Measurements from ENCODE around the gene COL4A5. TPM values are rescaled to one million over a fixed set of nuclear protein-coding genes. Genes with fewer than 3 reads are reported as not detected.

The COL4A5 gene
- total and polyA plus RNA-seq, 2 experiments from 2014 or later, result 28.6 to 99.0 TPM

DNA sequence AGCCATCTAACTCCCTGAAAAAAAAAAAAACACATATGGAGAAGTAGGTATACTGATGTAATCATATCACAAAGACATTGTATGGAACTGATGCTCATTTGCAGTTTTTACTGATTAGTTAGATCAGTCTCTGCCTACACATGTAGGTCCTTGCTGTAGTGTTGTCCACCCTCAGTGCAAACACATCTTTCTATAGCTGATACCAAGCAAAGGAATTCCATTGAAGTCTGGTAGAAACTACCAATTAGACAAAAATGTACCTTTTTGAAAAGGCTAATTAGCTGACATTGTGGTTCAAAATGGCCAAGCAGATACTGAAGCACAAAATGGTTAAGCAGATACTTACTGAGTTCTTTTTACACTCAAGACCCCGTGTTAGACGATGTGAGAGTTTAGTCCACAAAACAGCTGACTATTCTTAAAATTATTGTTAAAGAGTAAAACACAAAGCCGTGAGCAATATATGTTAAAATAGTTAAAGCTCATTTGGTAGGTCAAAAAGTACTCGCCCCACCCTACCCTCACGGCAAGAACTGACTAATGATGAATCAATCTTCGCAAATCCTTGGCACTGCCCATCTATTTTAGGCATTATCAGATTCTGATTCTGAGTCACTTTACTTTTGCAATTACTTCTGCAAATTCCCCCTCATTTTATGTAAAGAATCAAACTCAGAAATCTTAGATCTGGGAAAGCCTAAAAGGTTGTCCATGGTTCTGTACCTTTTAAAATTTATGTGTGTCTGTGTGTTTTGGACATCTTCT, 41.8 kb upstream of the COL4A5 start:
- Histone ChIP-seq H3K27ac (no peak overlapping the region), H2AFZ (no peak overlapping the region), H3K4me3 (no peak overlapping the region), H3K4me2 (no peak overlapping the region), H3K27me3 (no peaks in the 10 kb centered on the region), H4K20me1 (ENCODE audit: insufficient read depth, poor library complexity, severe bottlenecking) (no peaks in the 10 kb centered on the region), H3K9me3 (ENCODE audit: low read depth) (no peaks in the 10 kb centered on the region), H3K36me3 (replicated peaks; ENCODE audit: insufficient read depth, low read depth) (no peaks in the 10 kb centered on the region), H3K79me2 (no peaks in the 10 kb centered on the region), H3K9me2 (replicated peaks; ENCODE audit: insufficient read depth) (no peaks in the 10 kb centered on the region), H3K4me1 (ENCODE audit: insufficient read depth) (no peaks in the 10 kb centered on the region)
- TF ChIP-seq, protein P1, sequence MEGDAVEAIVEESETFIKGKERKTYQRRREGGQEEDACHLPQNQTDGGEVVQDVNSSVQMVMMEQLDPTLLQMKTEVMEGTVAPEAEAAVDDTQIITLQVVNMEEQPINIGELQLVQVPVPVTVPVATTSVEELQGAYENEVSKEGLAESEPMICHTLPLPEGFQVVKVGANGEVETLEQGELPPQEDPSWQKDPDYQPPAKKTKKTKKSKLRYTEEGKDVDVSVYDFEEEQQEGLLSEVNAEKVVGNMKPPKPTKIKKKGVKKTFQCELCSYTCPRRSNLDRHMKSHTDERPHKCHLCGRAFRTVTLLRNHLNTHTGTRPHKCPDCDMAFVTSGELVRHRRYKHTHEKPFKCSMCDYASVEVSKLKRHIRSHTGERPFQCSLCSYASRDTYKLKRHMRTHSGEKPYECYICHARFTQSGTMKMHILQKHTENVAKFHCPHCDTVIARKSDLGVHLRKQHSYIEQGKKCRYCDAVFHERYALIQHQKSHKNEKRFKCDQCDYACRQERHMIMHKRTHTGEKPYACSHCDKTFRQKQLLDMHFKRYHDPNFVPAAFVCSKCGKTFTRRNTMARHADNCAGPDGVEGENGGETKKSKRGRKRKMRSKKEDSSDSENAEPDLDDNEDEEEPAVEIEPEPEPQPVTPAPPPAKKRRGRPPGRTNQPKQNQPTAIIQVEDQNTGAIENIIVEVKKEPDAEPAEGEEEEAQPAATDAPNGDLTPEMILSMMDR (IDR thresholded peaks at IDR 0.05; ENCODE audit: poor library complexity), result no peak
- TF ChIP-seq EZH2phosphoT487 (IDR thresholded peaks at IDR 0.05; ENCODE audit: low read depth, severe bottlenecking, unreplicated experiment) (no peak), EZH2 (IDR thresholded peaks at IDR 0.05; ENCODE audit: borderline replicate concordance) (no peak)
- no peak for DNase-seq (ENCODE audit: low spot score)
- WGBS (ENCODE audit: low lambda C conversion rate, missing lambda C conversion rate), result 78% methylated on average over 6 of the region's 6 CpGs

DNA sequence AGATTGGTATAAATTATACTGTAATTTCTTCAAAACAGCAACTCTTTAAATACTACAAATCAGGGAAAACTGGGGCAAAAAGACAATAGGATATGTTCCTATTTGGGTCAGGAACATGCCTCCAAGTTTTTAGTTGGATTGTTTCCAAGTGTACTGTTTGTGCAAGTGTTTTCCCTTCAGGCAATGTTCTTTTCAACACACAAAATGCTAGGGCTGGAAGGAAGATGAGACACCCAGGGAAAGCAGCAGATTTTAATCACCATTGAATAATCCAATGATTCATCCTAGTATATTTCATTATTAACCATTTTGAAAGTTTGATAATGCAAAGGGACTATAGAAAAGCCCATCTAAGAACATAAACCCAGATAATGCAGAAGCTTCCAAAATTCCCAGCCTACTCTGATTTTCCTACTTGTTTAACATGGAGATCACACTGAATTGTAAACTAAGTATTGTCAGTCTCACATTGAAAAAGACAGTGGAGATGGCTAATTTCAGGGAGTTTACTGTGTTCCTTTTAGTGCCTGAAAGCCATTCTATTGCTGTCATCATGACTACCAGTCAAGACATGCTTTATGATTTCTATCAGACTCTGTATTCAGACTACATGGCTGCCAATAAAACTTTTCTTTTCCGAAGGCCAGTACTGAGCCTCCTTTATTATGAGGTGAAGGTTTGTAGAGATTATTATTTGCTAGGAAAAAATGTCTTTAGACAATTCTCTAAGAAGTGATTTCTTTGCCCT, 40.0 kb upstream of the COL4A5 start:
- Histone ChIP-seq H3K27ac (peak overlapping the region; percentile 49), H3K4me1 (ENCODE audit: insufficient read depth) (no peaks in the 10 kb centered on the region), H3K36me3 (replicated peaks; ENCODE audit: insufficient read depth, low read depth) (no peaks in the 10 kb centered on the region), H3K9me2 (replicated peaks; ENCODE audit: insufficient read depth) (no peaks in the 10 kb centered on the region), H4K20me1 (ENCODE audit: insufficient read depth, poor library complexity, severe bottlenecking) (no peaks in the 10 kb centered on the region), H3K4me2 (no peak overlapping the region), H2AFZ (no peak overlapping the region), H3K9me3 (ENCODE audit: low read depth) (no peaks in the 10 kb centered on the region), H3K27me3 (no peaks in the 10 kb centered on the region), H3K79me2 (no peaks in the 10 kb centered on the region), H3K4me3 (no peak overlapping the region)
- no peak for DNase-seq (ENCODE audit: low spot score)
- TF ChIP-seq EZH2 (IDR thresholded peaks at IDR 0.05; ENCODE audit: borderline replicate concordance), result no peak
- TF ChIP-seq EZH2phosphoT487 (IDR thresholded peaks at IDR 0.05; ENCODE audit: low read depth, severe bottlenecking, unreplicated experiment), result no peak
- TF ChIP-seq, protein P1 (IDR thresholded peaks at IDR 0.05; ENCODE audit: poor library complexity), result no peak
- 67% methylated on average over 1 of the region's 1 CpG for WGBS (ENCODE audit: low lambda C conversion rate, missing lambda C conversion rate)

DNA sequence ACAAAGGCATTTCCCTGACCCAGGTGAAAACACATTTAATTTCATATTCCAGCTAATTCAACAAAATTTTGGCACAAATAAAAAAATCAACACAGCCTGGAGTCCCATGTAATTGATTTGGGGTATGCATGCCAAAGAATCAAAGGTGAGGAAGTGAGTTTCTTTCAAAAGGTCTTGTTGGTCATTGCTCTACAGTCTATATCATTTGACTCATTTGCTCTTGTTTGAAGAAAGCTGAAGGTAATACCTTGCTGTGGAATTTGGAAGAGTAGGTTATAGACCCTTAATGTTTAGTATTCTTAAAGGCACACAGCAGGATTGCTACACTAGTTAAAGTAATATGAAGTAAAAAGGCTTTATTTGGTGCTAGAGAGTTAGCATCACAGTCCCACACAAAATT, 26.9 kb upstream of the COL4A5 start:
- H3K4me2 ChIP-seq, result no peak overlapping the region
- TF ChIP-seq, protein P1 (IDR thresholded peaks at IDR 0.05; ENCODE audit: poor library complexity), result no peak
- no peak for TF ChIP-seq EZH2 (IDR thresholded peaks at IDR 0.05; ENCODE audit: borderline replicate concordance)
- no peak for TF ChIP-seq EZH2phosphoT487 (IDR thresholded peaks at IDR 0.05; ENCODE audit: low read depth, severe bottlenecking, unreplicated experiment)
- H3K4me3 ChIP-seq, result no peak overlapping the region
- DNase-seq (ENCODE audit: low spot score), result no peak
- H3K27ac ChIP-seq, result no peak overlapping the region
- no peaks in the 10 kb centered on the region for H3K36me3 ChIP-seq (replicated peaks; ENCODE audit: insufficient read depth, low read depth)
- H3K9me2 ChIP-seq (replicated peaks; ENCODE audit: insufficient read depth), result no peaks in the 10 kb centered on the region
- peaks cover 12% of the 10 kb centered on the region for H3K4me1 ChIP-seq (ENCODE audit: insufficient read depth)
- no peaks in the 10 kb centered on the region for H4K20me1 ChIP-seq (ENCODE audit: insufficient read depth, poor library complexity, severe bottlenecking)
- no peaks in the 10 kb centered on the region for H3K79me2 ChIP-seq
- H3K27me3 ChIP-seq, result no peaks in the 10 kb centered on the region
- no peaks in the 10 kb centered on the region for H3K9me3 ChIP-seq (ENCODE audit: low read depth)
- H2AFZ ChIP-seq, result no peak overlapping the region
